NCI-H2107 treated with DMSO at 0.1 percent for 48 hours (cell line): ENCODE measurements around the gene SLC51A.
"Not testable (repeated sequence)": the region's sequence is repeated elsewhere in the genome, so short reads cannot be mapped to it uniquely, and the experiment has no call there.

Source experiments
- DNase-seq: peaks from one replicate; lab custom pipeline; 2025; ENCODE audit not compliant: unreplicated experiment; lab: John Stamatoyannopoulos, UW

SLC51A gene

GRCh38 chr3:196193133-196193735 lies 23.1 kb upstream of the SLC51A start:
- DNase-seq: no peak

- no peak for DNase-seq
These were observed 22.4 kb upstream of the SLC51A start for GRCh38 chr3:196193736-196194541.

GRCh38 chr3:196194542-196194915 lies 21.8 kb upstream of the SLC51A start:
- no peak for DNase-seq

GRCh38 chr3:196195664-196196265 lies 20.6 kb upstream of the SLC51A start:
- no peak for DNase-seq

- no peak for DNase-seq
These were observed 18.8 kb upstream of the SLC51A start for GRCh38 chr3:196197524-196197923.

- no peak for DNase-seq
These were observed 18.2 kb upstream of the SLC51A start for GRCh38 chr3:196198081-196198675.

GRCh38 chr3:196198771-196199753 lies 17.3 kb upstream of the SLC51A start:
- no peak for DNase-seq

GRCh38 chr3:196202516-196202970 lies 13.8 kb upstream of the SLC51A start:
- DNase-seq: no peak

GRCh38 chr3:196203846-196204245 lies 12.5 kb upstream of the SLC51A start:
- DNase-seq: no peak

GRCh38 chr3:196205442-196206205 lies 10.7 kb upstream of the SLC51A start:
- DNase-seq: not testable (repeated sequence)

GRCh38 chr3:196207159-196207832 lies 9.0 kb upstream of the SLC51A start:
- DNase-seq: no peak

- no peak for DNase-seq
These were observed 8.3 kb upstream of the SLC51A start for GRCh38 chr3:196207833-196208607.

GRCh38 chr3:196208942-196209695 lies 7.2 kb upstream of the SLC51A start:
- no peak for DNase-seq

GRCh38 chr3:196209944-196210672 lies 6.2 kb upstream of the SLC51A start:
- DNase-seq: not testable (repeated sequence)

- DNase-seq: no peak
These were observed 5.4 kb upstream of the SLC51A start, which contains the start of gene ZDHHC19 for GRCh38 chr3:196210673-196211556. TSS of gene ZDHHC19 (minus strand) at chr3:196211400. CDS start at chr3:196211315, 85 bp downstream.
